ENCODE measurements around the gene TMEM150B. TPM values are rescaled to one million over a fixed set of nuclear protein-coding genes. Genes with fewer than 3 reads are reported as not detected.

The TMEM150B gene
- total and polyA plus RNA-seq, 2 donors, result 0.48 to 1.7 TPM

DNA sequence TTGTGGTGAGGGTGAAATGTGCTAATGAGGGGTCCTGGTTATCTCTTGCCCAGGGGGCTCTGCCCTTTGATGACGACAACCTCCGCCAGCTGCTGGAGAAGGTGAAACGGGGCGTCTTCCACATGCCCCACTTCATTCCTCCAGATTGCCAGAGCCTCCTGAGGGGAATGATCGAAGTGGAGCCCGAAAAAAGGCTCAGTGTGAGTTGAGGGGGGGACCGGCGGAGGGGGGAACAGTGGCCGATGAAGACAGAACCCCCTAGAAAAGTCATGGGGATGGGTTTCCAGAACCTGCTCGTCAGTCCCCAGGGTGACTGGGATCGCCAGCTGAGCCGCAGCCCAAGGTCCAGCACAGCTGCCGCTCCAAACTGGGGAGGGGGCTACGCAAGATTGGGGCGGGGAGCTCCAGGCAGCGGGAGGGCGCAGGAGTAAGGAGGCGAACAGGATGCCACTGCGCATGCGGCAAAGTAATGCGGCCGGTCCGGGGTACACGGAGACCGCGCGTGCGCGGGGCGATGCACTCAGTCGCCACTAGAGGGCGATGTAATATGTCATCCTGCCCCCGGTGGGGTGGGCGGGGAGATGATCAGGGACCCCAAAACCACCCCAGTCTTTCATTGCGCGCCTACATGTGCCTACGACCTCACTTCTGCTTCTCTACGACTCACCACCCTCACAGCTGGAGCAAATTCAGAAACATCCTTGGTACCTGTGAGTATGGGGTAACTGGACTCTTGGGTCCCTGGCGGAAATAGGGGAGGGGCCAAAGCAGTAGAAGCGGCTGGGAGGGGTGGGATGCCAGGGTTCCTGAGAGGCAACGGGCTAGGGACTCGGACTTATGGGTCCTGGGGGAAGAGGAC is 23.5 kb downstream of the TMEM150B start:
- no peak for DNase-seq (ENCODE audit: extremely low spot score)
- H3K4me3 ChIP-seq (ENCODE audit: low read depth, low read length), result no peak overlapping the region
- 12% methylated on average over 42 of the region's 42 CpGs for WGBS
- no peaks in the 10 kb centered on the region for H3K36me3 ChIP-seq (ENCODE audit: insufficient read depth)
- peaks cover 1% of the 10 kb centered on the region for H3K4me1 ChIP-seq (ENCODE audit: insufficient read depth)
- H3K27ac ChIP-seq (ENCODE audit: low read depth), result no peak overlapping the region

DNA sequence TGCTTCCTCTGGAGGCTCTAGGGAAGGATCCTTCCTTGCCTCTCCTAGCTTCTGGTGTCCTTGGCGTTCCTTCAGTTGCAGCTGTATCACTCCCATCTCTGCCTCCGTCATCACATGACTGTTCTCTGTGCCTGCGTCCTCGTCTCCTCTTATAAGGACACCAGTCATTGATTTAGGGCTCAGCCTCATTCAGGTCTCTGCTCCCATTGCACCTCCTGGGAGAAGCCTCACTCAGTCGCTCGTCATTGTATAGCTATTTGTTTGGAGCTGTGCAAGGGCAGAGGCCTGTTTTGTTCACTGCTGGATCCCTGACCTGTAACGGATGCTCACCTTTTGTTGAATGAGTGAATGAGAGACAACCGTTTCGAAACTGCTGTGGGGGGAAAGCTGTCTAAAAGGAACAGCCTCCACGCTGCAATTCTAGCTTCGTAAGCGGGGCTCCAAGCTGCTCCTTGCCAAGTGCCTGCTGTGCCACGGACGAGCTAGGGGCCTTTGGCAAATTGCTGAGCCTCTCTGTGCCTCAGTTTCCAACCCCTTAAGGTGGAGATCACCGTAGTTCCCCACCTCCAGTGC is 24.2 kb downstream of the TMEM150B start:
- no peak for DNase-seq (ENCODE audit: extremely low spot score)
- Histone ChIP-seq H3K36me3 (ENCODE audit: insufficient read depth) (no peaks in the 10 kb centered on the region), H3K4me1 (ENCODE audit: insufficient read depth) (peaks cover 1% of the 10 kb centered on the region), H3K4me3 (ENCODE audit: low read depth, low read length) (no peak overlapping the region), H3K27ac (ENCODE audit: low read depth) (no peak overlapping the region)
- WGBS, result 73% methylated on average over 15 of the region's 15 CpGs

DNA sequence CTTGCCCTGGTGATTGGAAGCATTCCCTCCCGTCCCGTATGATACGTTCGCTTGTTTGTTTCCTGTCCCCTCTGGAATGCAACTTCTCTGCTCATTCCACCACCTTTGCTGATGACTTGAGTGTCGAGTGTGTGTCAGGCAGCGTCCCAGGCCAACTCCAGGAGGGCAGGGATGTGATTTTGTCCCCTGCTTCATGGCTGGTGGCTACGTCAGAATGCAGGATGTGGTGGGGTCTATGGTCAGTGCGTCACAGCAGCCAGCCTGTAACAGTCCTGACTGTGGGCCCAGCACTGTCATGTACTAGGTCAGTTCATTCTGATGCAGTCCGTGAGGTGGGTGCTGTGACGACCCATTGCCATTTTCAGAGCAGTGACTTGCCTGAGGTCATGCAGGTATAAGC is 25.1 kb downstream of the TMEM150B start:
- no peak for DNase-seq (ENCODE audit: extremely low spot score)
- Histone ChIP-seq H3K4me1 (ENCODE audit: insufficient read depth) (peaks cover 1% of the 10 kb centered on the region), H3K36me3 (ENCODE audit: insufficient read depth) (no peaks in the 10 kb centered on the region), H3K4me3 (ENCODE audit: low read depth, low read length) (no peak overlapping the region), H3K27ac (ENCODE audit: low read depth) (no peak overlapping the region)
- 86% methylated on average over 10 of the region's 10 CpGs for WGBS

DNA sequence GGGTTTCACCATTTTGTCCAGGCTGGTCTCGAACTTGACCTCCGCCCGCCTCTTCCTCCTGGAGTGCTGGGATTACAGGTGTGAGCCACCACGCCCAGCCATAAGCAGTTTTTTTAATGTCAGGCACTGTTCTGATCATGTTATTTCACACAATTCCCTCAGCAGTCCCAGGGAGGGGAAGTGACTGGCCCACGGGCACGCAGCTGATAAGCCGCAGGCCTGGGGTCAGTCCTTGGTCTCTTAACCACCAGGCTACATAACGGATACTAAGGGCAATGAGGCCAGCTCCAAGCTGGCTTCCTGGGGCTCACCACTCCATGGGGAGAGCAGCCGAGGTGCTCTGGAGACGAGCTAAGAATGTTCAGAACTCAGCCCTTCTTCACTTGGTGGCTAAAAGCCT is 27.9 kb downstream of the TMEM150B start:
- DNase-seq (ENCODE audit: extremely low spot score), result no peak
- peaks cover 1% of the 10 kb centered on the region for H3K4me1 ChIP-seq (ENCODE audit: insufficient read depth)
- H3K36me3 ChIP-seq (ENCODE audit: insufficient read depth), result no peaks in the 10 kb centered on the region
- 88% methylated on average over 10 of the region's 10 CpGs for WGBS
- H3K4me3 ChIP-seq (ENCODE audit: low read depth, low read length), result no peak overlapping the region
- no peak overlapping the region for H3K27ac ChIP-seq (ENCODE audit: low read depth)

DNA sequence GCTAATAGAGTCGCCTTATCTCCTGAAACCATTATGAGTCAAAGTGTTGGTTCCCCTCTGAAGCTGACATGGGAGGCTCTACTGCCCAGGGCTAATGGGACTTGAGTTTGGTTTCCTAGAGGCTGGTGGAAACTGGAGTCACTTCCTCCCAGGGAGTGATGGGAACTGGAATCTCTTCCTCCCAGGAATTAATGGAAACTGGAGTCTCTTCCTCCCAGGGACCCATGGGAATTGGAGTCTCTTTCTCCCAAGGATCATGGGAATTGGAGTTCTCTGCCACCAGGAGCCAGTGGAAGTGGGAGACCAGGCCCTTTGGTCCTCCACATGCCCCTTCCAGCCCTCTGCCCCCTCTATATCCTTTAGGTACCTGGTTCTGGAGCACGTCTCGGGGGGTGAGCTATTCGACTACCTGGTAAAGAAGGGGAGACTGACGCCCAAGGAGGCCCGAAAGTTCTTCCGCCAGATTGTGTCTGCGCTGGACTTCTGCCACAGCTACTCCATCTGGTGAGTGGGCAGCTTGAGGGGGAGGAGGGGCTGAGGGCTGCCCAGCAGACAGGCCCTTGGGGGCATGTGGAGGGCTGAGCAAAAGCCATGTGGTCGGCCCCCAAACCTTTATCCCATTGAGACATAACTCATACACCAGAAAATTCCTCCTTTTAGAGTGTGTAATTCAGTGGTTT is 35.9 kb downstream of the TMEM150B start:
- Histone ChIP-seq H3K4me1 (ENCODE audit: insufficient read depth) (no peaks in the 10 kb centered on the region), H3K27ac (ENCODE audit: low read depth) (no peak overlapping the region), H3K36me3 (ENCODE audit: insufficient read depth) (no peaks in the 10 kb centered on the region), H3K4me3 (ENCODE audit: low read depth, low read length) (no peak overlapping the region)
- no peak for DNase-seq (ENCODE audit: extremely low spot score)
- WGBS, result 94% methylated on average over 9 of the region's 9 CpGs

DNA sequence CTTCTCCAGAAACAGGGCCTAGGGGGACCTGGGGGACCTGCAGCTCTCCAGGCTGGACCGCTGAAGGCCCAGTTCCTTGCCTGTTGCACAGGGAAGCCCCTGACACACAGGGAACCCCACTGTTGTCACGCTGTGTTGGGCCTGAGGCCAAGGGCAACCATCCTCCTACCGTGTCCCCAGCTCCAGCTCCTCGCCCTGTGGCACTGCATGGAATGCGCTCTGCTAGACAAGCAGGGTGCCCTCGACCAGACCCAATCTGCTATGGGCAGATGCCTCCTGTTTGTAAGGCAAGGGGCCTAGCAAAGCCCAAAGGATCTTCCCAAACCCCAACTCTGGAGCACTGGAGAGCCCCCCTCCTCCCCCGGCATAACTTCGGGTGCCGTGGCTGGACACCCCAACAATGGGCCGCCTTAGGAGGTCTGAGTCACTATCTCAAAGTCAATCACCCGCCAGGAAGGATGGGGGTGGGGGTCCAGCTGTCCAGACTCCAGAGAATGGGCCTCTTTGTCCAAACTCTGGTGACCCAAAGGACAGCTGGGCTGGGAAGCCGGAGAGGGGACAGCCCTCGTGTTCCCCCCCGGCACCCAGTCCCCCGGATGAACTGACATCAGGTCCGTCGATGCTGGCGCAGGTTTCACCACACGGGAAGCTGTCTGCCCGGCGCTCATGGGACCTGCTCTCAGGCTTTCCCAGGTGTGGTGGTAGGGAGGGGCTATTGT is 37.6 kb downstream of the TMEM150B start:
- Histone ChIP-seq H3K36me3 (ENCODE audit: insufficient read depth) (no peaks in the 10 kb centered on the region), H3K4me3 (ENCODE audit: low read depth, low read length) (no peak overlapping the region), H3K4me1 (ENCODE audit: insufficient read depth) (no peaks in the 10 kb centered on the region), H3K27ac (ENCODE audit: low read depth) (no peak overlapping the region)
- WGBS, result 90% methylated on average over 21 of the region's 21 CpGs
- DNase-seq (ENCODE audit: extremely low spot score), result no peak

DNA sequence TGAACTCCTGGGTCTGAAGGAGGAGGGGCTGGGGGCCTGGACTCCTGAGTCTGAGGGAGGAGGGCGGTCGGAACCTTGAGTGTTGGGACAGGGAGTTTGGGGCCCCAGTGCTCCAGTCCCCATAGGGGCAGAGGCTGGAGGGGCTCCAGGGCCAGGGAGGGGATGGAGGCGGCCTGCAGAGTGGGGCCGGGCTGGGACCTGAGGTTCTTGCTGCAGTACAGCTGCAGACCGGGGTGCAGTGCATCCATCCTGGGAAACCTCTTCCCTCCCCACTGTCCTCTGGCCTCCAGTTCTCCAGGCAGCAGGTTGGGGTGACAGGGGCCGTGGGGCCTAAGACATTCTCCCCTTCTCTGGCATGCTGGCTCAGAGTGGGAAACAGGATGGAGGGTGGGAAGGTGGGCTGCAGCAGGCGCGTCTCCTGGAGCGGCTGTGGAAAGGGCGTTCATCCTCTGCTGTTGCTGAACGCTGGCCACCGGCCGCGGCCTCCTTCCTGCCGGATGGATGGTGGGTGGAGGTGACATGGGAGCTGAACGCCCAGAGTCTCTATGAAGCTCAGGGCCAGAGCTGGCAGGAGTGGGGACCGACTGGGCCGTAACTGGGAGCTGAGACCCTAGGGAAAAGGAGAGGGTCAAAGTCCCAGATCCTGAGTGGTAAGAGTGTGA is 39.8 kb downstream of the TMEM150B start:
- DNase-seq (ENCODE audit: extremely low spot score), result no peak
- Histone ChIP-seq H3K36me3 (ENCODE audit: insufficient read depth) (no peaks in the 10 kb centered on the region), H3K27ac (ENCODE audit: low read depth) (no peak overlapping the region), H3K4me1 (ENCODE audit: insufficient read depth) (no peaks in the 10 kb centered on the region), H3K4me3 (ENCODE audit: low read depth, low read length) (no peak overlapping the region)
- WGBS, result 31% methylated on average over 18 of the region's 18 CpGs

DNA sequence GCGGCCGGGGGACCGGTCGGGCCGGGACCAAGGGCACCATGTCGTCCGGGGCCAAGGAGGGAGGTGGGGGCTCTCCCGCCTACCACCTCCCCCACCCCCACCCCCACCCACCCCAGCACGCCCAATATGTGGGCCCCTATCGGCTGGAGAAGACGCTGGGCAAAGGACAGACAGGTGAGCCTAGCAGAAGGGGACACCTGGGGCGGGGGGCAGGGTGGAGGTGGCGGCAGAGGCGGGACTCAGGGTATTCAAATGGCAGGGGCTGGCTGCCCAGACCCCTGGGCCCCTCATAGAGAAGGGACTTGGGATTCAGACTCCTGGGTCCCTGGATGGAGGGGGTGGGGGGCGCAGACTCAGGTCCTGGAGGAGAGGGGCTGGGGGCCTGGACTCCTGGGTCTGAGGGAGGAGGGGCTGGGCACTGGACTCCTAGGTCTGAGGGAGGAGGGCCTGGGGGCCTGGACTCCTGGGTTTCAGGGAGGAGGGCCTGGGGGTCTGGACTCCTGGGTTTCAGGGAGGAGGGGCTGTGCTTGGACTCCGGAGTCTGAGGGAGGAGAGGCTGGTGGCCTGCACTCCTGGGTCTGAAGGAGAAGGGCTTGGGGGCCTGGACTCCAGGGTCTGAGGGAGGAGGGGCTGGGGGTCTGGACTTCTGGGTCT is 40.6 kb downstream of the TMEM150B start:
- WGBS, result 13% methylated on average over 16 of the region's 16 CpGs
- no peak for DNase-seq (ENCODE audit: extremely low spot score)
- peak overlapping the region; percentile 64 for H3K4me3 ChIP-seq (ENCODE audit: low read depth, low read length)
- no peaks in the 10 kb centered on the region for H3K36me3 ChIP-seq (ENCODE audit: insufficient read depth)
- no peaks in the 10 kb centered on the region for H3K4me1 ChIP-seq (ENCODE audit: insufficient read depth)
- H3K27ac ChIP-seq (ENCODE audit: low read depth), result no peak overlapping the region

DNA sequence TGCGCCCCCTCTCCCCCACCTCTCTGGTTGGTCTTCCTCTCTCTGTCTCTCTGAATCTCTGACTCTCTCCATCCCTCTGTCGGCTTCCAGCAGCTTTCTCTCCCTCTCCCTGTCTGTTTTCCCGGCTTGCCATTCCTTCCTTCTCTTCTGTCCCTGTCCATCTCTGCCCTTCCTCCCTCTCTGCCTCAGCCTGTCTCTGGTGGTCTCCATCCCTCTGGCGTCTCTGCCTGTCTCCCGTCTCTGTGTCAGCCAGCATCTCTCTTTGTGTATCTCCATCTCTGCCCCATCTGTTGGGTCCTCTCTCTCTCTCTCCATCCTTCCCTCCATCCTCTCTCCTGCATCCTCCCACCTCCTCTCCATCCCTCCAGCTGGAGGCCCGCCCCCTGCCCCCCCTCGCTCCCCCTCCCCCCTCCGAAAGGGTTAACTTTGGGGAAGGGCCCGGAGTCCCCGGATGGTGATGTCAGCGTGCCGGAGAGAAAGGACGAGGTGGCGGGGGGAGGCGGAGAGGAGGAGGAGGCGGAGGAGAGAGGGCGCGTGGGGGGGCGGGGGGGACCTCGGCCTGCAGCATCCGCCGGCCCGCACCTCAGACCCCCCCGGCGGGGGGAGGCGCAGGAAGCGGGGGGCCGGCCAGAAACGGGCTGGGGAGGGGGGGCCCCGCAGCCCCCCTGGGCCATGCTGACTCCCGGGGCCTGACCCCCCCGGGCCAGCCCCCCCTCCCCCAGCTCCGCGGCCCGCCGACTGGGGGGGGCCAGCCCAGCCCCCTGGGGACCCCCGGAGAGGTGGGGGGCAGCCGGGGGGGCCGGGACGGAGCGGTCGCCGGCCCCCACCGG is 41.4 kb downstream of the TMEM150B start, which contains the start of gene BRSK1:
Gene BRSK1, plus strand, starts transcription at position 450 of the 830 bp plus-strand sequence. CDS start 446 bp downstream, outside the sequence.
- Histone ChIP-seq H3K4me3 (ENCODE audit: low read depth, low read length) (peak within 1 kb of the TSS; percentile 64), H3K4me1 (ENCODE audit: insufficient read depth) (no peaks in the 10 kb centered on the region), H3K36me3 (ENCODE audit: insufficient read depth) (no peaks in the 10 kb centered on the region), H3K27ac (ENCODE audit: low read depth) (no peak within 1 kb of the TSS)
- DNase-seq (ENCODE audit: extremely low spot score), result peak; percentile 58
- 3% methylated on average over 41 of the region's 44 CpGs for WGBS

DNA sequence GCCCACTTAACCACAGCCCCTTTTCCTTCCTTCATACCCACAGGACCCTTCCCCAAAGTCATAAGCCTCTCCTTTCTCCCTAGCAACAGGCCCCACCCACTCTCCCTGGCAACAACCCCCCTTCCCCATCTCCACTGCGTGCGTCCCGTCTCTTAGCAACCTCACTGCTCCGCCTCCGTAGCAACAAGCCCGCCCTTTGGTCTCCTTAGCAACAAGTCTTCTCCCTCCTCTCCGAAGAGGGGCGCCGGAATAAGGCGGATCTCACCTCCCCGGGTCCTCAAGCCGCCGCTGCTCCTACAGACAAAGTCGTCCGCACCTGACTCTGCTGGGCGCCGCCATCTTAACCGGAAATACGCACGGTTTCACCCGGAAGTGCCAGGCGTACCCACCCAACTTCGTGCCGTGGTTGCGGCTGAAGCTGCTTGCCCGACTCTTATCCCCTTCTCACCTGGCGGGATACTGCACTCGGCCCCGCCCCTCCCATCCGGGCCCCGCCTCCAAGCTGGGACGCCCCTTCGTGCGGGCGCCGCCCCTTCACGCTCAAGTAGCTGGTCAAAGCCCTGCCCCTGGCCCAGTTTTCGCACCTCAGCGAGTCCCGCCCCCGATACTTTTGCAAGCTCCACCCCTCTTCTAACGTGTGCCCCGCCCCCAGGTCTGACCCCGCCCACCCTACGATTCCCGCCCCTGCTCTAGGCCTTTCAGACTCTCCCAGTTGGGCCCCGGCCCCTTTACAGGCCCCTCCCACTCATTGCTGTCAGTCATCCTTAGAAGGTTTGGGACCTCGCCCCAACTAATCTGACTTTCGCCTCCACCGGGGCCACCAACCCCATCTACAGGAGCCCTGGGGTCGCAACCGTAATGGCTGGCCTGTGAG is 45.1 kb downstream of the TMEM150B start, which contains the start of gene HSPBP1:
Gene HSPBP1, minus strand, starts transcription at position 341 of the 874 bp plus-strand sequence. CDS start 502 bp downstream, outside the sequence.
- 3% methylated on average over 52 of the region's 52 CpGs for WGBS
- Histone ChIP-seq H3K36me3 (ENCODE audit: insufficient read depth) (no peaks in the 10 kb centered on the region), H3K27ac (ENCODE audit: low read depth) (peak within 1 kb of the TSS; percentile 73), H3K4me1 (ENCODE audit: insufficient read depth) (no peaks in the 10 kb centered on the region), H3K4me3 (ENCODE audit: low read depth, low read length) (peak within 1 kb of the TSS; percentile 77)
- DNase-seq (ENCODE audit: extremely low spot score), result peak; percentile 90

DNA sequence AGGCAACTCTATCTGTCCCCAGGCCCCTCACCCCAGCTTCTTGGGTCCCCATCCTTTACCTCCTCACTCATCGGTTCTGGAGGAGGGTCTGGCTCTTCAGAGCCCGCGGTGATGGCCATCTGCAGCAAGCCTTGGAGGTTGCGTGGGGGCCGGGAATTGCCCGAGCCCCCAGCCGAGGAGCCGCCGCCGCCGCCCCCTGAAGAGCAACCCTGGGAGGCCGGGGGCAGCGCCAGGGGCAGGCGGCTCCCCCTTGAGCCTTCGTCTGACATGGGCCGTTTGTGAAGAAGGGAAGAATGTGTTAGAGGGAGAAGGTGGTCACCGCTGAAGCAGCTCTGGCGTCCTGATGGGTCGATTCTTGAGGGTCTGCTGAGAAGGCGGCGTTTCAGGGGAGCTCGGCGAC is 45.8 kb downstream of the TMEM150B start:
- peak overlapping the region; percentile 77 for H3K4me3 ChIP-seq (ENCODE audit: low read depth, low read length)
- no peak for DNase-seq (ENCODE audit: extremely low spot score)
- H3K36me3 ChIP-seq (ENCODE audit: insufficient read depth), result no peaks in the 10 kb centered on the region
- 2% methylated on average over 23 of the region's 23 CpGs for WGBS
- H3K27ac ChIP-seq (ENCODE audit: low read depth), result no peak overlapping the region
- H3K4me1 ChIP-seq (ENCODE audit: insufficient read depth), result no peaks in the 10 kb centered on the region

Data from urinary bladder (tissue), 4 donors.